HepG2 (cell line): ENCODE measurements around the gene GARIN5A. TPM values are rescaled to one million over a fixed set of nuclear protein-coding genes. Genes with fewer than 3 reads are reported as not detected.

Source experiments
- ATAC-seq: fragments of 200-7000 bp; cut with Tn5 transposase; 3 replicates; pipeline ENCODE4 v1.9.1; 2020; ENCODE audit warnings: mild to moderate bottlenecking, moderate library complexity
- BruUV-seq: library from RNA; stranded (reverse); fragments of 400-500 nt; replicated peaks from 2 replicates; lab custom pipeline; 2021; lab: Mats Ljungman, UMichigan
- CTCF ChIA-PET: fragments of 300-600 bp; formaldehyde crosslinking; extraction: SDS; loops from one replicate; lab custom pipeline; 2021; ENCODE audit warnings: low total read pairs, inconsistent platforms, low intra/inter-chr PET ratio; lab: Yijun Ruan, JAX
- POLR2A ChIA-PET: fragments of 350-600 bp; sonication (Branson Sonifier 250); formaldehyde crosslinking; loops from one replicate; lab custom pipeline; 2020; ENCODE audit warnings: antibody characterized with exemption, inconsistent platforms; lab: Yijun Ruan, JAX
- DNase-seq: peaks from one replicate; pipeline ENCODE4 v3.0.0-alpha.2; 2015; ENCODE audit warnings: low spot score
- FAIRE-seq: peaks from 3 replicates; lab custom pipeline; 2011; peaks lifted over from hg19 to GRCh38; lab: Jason Lieb, UNC
- H2AFZ ChIP-seq: one replicate; pipeline ENCODE4 v1.6.1; 2011; ENCODE audit warnings: low read length, inconsistent platforms
- H3K27ac ChIP-seq: fragments of 300-600 bp; 3 replicates; pipeline ENCODE4 v1.8.0; 2011; ENCODE audit warnings: mixed run types, mild to moderate bottlenecking, mixed read lengths, low read length, inconsistent platforms; ENCODE audit not compliant: insufficient read depth; ENCODE audit errors: extremely low read length
- H3K27me3 ChIP-seq, 2 experiments: fragments of 200-600 bp in 1 of 2; 2 replicates in 1 of 2; 3 replicates in 1 of 2; pipeline versions ENCODE4 v1.6.0 to v1.8.0; 2011; ENCODE audit warnings: low read length in 2 of 2, mild to moderate bottlenecking in 2 of 2, moderate library complexity in 2 of 2, inconsistent platforms in 1 of 2; ENCODE audit not compliant: insufficient read depth in 2 of 2, control insufficient read depth in 1 of 2
- H3K36me3 ChIP-seq, 2 experiments: fragments of 200-600 bp in 1 of 2; replicated peaks in 1 of 2; 2 replicates in 1 of 2; 3 replicates in 1 of 2; pipeline versions ENCODE4 v1.5.1 to v1.8.0; 2011; ENCODE audit warnings: low read length in 2 of 2, inconsistent platforms in 1 of 2; ENCODE audit not compliant: insufficient read depth in 2 of 2, control insufficient read depth in 1 of 2
- H3K4me1 ChIP-seq: 2 replicates; pipeline ENCODE4 v1.5.1; 2012; ENCODE audit warnings: low read length, inconsistent platforms; ENCODE audit not compliant: insufficient read depth
- H3K4me2 ChIP-seq: 2 replicates; pipeline ENCODE4 v1.6.0; 2011; ENCODE audit warnings: low read depth, low read length, inconsistent platforms
- H3K4me3 ChIP-seq, 3 experiments: fragments of 200-600 bp in 1 of 3; sonication (generic), shearing (Covaris generic) in 1 of 3; replicated peaks in 1 of 3; 2 replicates each; pipeline ENCODE4 v1.5.1; 2011 to 2016; ENCODE audit warnings: low read length in 3 of 3, inconsistent platforms in 2 of 3, low read depth in 2 of 3, mild to moderate bottlenecking in 2 of 3, control low read depth in 1 of 3, mixed read lengths in 1 of 3; ENCODE audit not compliant: insufficient read depth in 1 of 3
- H3K79me2 ChIP-seq: one replicate; pipeline ENCODE4 v1.6.1; 2011; ENCODE audit warnings: low read length, inconsistent platforms; ENCODE audit not compliant: insufficient read depth
- H3K9ac ChIP-seq: 2 replicates; pipeline ENCODE4 v1.6.0; 2011; ENCODE audit warnings: mild to moderate bottlenecking, low read depth, low read length, inconsistent platforms; ENCODE audit not compliant: insufficient read depth
- H3K9me3 ChIP-seq: 2 replicates; pipeline ENCODE4 v1.5.1; 2012; ENCODE audit warnings: mild to moderate bottlenecking, low read length
- H4K20me1 ChIP-seq: 2 replicates; pipeline ENCODE4 v1.6.0; 2011; ENCODE audit warnings: inconsistent platforms, mild to moderate bottlenecking, low read length, moderate library complexity; ENCODE audit not compliant: insufficient read depth
- CENPX ChIP-seq: sonication (generic); formaldehyde crosslinking; IDR thresholded peaks from 2 replicates; pipeline ENCODE4 v1.9.0; 2021; ENCODE audit warnings: mild to moderate bottlenecking, missing genetic modification reagents, moderate library complexity
- MAF1 ChIP-seq: sonication (generic); formaldehyde crosslinking; IDR thresholded peaks from 2 replicates; pipeline ENCODE4 v1.5.0; 2020; ENCODE audit warnings: missing genetic modification reagents, borderline replicate concordance
- MEIS1 ChIP-seq: sonication (generic); formaldehyde crosslinking; IDR thresholded peaks from 2 replicates; pipeline ENCODE4 v1.9.0; 2021; ENCODE audit warnings: mild to moderate bottlenecking, missing genetic modification reagents, moderate library complexity, borderline replicate concordance
- NFATC3 ChIP-seq: sonication (generic); formaldehyde crosslinking; IDR thresholded peaks from 2 replicates; pipeline ENCODE4 v1.5.1; 2020; ENCODE audit warnings: mild to moderate bottlenecking, missing genetic modification reagents
- RARA ChIP-seq: IDR thresholded peaks from 2 replicates; pipeline ENCODE4 v1.6.1; 2016; ENCODE audit warnings: missing genetic modification reagents, missing compliant biosample characterization
- SIX4 ChIP-seq: sonication (generic); formaldehyde crosslinking; IDR thresholded peaks from 2 replicates; pipeline ENCODE4 v1.4.0; 2020; ENCODE audit warnings: missing genetic modification reagents
- ZBTB26 ChIP-seq: IDR thresholded peaks from 2 replicates; pipeline ENCODE4 v1.6.1; 2016; ENCODE audit warnings: missing compliant biosample characterization, missing genetic modification reagents, borderline replicate concordance
- ZIK1 ChIP-seq: sonication (generic); formaldehyde crosslinking; IDR thresholded peaks from 2 replicates; pipeline ENCODE4 v1.5.0; 2020; ENCODE audit warnings: mild to moderate bottlenecking, low read depth, missing genetic modification reagents, borderline replicate concordance
- ZNF260 ChIP-seq: sonication (generic); formaldehyde crosslinking; IDR thresholded peaks from 2 replicates; pipeline ENCODE4 v1.4.0; 2020; ENCODE audit warnings: missing genetic modification reagents, low read depth, mild to moderate bottlenecking, borderline replicate concordance
- ZNF484 ChIP-seq: sonication (generic); formaldehyde crosslinking; IDR thresholded peaks from 2 replicates; pipeline ENCODE4 v1.5.1; 2020; ENCODE audit warnings: mild to moderate bottlenecking, low read depth, missing genetic modification reagents, borderline replicate concordance
- ZNF781 ChIP-seq: sonication (generic); formaldehyde crosslinking; IDR thresholded peaks from 2 replicates; pipeline ENCODE4 v1.5.1; 2020; ENCODE audit warnings: borderline replicate concordance, mild to moderate bottlenecking, missing genetic modification reagents; ENCODE audit errors: not compliant biosample characterization
- WGBS: methylation state at CpG from one replicate; pipeline ENCODE4 v1.1.6; 2017; ENCODE audit warnings: low lambda C conversion rate; 5-methylcytosine and 5-hydroxymethylcytosine counted together
- in situ Hi-C: cut with HindIII; loops from 2 replicates; pipeline ENCODE4 v1.10.0; 2017; ENCODE audit warnings: low pct_unique_long_range_greater_than_20kb; ENCODE audit not compliant: extremely low pct_ligation_motif_present
- intact Hi-C: fragments of 100-400 bp; cut with micrococcal nuclease; formaldehyde crosslinking; loops from one replicate; pipeline ENCODE4 v1.10.0; 2022; ENCODE audit not compliant: unreplicated experiment
- polyA plus RNA-seq, 8 experiments: library from polyadenylated mRNA; depleted of rRNA in 3 of 8; stranded (reverse) in 7 of 8; unstranded in 1 of 8; fragments of >200 nt; fragmentation: Illumina TruSeq in 4 of 8; extraction: Trizol in 4 of 8; gene quantifications; 2 replicates each; pipeline versions ENCODE4 v1.2.1 to v1.2.3, GENCODE V29; 2011 to 2016; ENCODE audit warnings: low read depth in 4 of 8, missing spikeins in 1 of 8, mixed read lengths in 1 of 8; ENCODE audit not compliant: insufficient read depth in 1 of 8
- total RNA-seq, 5 experiments: library from RNA; depleted of rRNA; stranded (reverse); fragments of >200 nt; fragmentation: Illumina TruSeq; extraction: Trizol; gene quantifications; 2 replicates each; pipeline ENCODE4 v1.2.3, GENCODE V29; 2016; ENCODE audit warnings: low read depth in 1 of 5
- TF ChIP-seq, protein P1 (sequence below): sonication (generic); formaldehyde crosslinking; IDR thresholded peaks from 2 replicates; pipeline ENCODE4 v1.4.0; 2020; ENCODE audit warnings: mild to moderate bottlenecking, low read depth, missing genetic modification reagents
- TF ChIP-seq, protein P2 (sequence below): sonication (generic); formaldehyde crosslinking; IDR thresholded peaks from 2 replicates; pipeline ENCODE4 v1.4.0; 2020; ENCODE audit warnings: missing genetic modification reagents

Gene GARIN5A
- total and polyA plus RNA-seq, 2 of the 13 experiments (the other 11 are each of a cell fraction or from before 2014, with no cell fraction given): not detected

DNA sequence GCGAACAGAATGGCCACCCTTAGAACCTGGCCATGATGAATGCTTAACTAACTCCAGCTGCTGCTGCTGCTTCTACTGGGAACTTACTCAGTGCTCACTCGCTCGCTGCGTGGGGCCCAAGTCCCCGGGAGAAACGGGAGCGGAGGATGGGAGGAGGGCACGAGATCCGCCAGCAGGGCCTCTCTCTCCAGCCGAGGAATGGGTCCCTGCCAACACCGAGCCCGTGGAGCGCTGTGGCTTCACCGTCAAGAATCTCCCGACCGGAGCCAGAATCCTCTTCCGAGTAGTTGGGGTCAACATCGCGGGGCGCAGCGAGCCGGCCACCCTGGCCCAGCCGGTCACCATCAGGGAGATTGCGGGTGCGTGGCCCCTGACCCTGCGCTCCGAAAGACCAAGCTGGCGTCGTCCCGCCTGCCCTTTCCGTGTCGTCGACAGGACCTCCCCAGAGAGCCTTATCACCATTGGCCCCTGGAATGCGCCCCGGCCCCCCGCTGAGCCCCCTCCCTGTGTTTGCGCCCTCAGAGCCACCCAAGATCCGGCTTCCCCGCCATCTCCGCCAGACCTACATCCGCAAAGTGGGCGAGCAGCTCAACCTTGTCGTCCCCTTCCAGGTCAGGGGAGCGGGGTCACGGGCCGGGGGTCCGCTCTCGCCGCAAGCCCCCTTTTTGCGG lies 18.1 kb downstream of the GARIN5A start (continued):
- no peak for TF ChIP-seq MEIS1
- TF ChIP-seq ZIK1 (CRISPR knock-in tag): no peak
- no peak for TF ChIP-seq MAF1
- no peak for TF ChIP-seq RARA (CRISPR knock-in tag)
- TF ChIP-seq, protein P1, sequence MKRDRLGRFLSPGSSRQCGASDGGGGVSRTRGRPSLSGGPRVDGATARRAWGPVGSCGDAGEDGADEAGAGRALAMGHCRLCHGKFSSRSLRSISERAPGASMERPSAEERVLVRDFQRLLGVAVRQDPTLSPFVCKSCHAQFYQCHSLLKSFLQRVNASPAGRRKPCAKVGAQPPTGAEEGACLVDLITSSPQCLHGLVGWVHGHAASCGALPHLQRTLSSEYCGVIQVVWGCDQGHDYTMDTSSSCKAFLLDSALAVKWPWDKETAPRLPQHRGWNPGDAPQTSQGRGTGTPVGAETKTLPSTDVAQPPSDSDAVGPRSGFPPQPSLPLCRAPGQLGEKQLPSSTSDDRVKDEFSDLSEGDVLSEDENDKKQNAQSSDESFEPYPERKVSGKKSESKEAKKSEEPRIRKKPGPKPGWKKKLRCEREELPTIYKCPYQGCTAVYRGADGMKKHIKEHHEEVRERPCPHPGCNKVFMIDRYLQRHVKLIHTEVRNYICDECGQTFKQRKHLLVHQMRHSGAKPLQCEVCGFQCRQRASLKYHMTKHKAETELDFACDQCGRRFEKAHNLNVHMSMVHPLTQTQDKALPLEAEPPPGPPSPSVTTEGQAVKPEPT (CRISPR knock-in tag): no peak
- TF ChIP-seq ZNF260 (CRISPR knock-in tag): no peak
- TF ChIP-seq ZNF781 (CRISPR knock-in tag): no peak
- no peak for TF ChIP-seq ZNF484

DNA sequence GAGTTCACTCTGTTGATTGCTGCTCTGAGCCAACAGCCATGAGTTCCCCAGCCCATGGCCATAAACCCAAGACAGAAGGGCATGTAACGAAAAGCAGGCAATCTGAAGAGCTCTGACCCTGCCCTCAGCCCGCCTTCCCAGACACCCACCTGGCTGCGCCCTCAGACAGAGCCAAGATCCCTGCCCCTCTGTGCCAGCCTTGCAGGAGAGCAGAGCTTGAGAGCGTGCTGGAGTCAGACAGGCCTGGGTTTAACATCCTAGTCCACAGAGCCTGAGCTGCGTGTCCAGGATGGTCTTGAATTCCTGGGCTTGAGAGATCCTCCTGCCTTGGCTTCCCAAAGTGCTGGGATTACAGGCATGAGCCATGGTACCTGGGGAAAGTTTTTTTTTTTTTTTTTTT lies 19.3 kb downstream of the GARIN5A start:
- ATAC-seq (no peak), DNase-seq (no peak), FAIRE-seq (no peak)
- Histone ChIP-seq H4K20me1 (no peaks in the 10 kb centered on the region), H3K4me2 (no peak overlapping the region), H3K9me3 (no peaks in the 10 kb centered on the region), H3K4me1 (peaks cover 20% of the 10 kb centered on the region), H3K4me3 (no peak overlapping the region), H3K79me2 (no peaks in the 10 kb centered on the region), H3K27me3 (peaks cover 0 to 7% of the 10 kb centered on the region in 2 experiments; a peak in 2 of 5 replicates), H3K27ac (no peak overlapping the region), H3K9ac (no peak overlapping the region), H3K36me3 (no peaks in the 10 kb centered on the region), H2AFZ (no peak overlapping the region)
- BruUV-seq: no TSS peak
- CTCF ChIA-PET: no interaction called here
- WGBS: 60% methylated on average over 4 of the region's 5 CpGs
- in situ Hi-C loops (no loop called here), intact Hi-C loops (no loop called here)
- POLR2A ChIA-PET: no interaction called here
- TF ChIP-seq, protein P2, sequence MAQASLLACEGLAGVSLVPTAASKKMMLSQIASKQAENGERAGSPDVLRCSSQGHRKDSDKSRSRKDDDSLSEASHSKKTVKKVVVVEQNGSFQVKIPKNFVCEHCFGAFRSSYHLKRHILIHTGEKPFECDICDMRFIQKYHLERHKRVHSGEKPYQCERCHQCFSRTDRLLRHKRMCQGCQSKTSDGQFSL (CRISPR knock-in tag): no peak
- no peak for TF ChIP-seq CENPX (CRISPR knock-in tag)
- no peak for TF ChIP-seq ZBTB26 (CRISPR knock-in tag)
- TF ChIP-seq NFATC3: no peak
- no peak for TF ChIP-seq SIX4 (CRISPR knock-in tag)
- no peak for TF ChIP-seq ZIK1 (CRISPR knock-in tag)
